HEK293 (cell line): ENCODE data around the gene GCK.

Experiments
- BCL11A ChIP-seq: fragments of 450-650 bp; formaldehyde crosslinking; IDR thresholded peaks from 2 replicates; pipeline ENCODE4 v1.5.1; 2016; ENCODE audit warnings: low read depth, missing biosample characterization, missing genetic modification characterization
- SETDB1 ChIP-seq: IDR thresholded peaks from one replicate; pipeline ENCODE4 v1.6.1; 2017; ENCODE audit warnings: mild to moderate bottlenecking, low read length, moderate library complexity, mixed read lengths; ENCODE audit not compliant: insufficient read length
- ZNF10 ChIP-seq: fragments of 450-650 bp; formaldehyde crosslinking; IDR thresholded peaks from 2 replicates; pipeline ENCODE4 v1.5.1; 2017; ENCODE audit warnings: missing biosample characterization, missing genetic modification characterization
- ZNF2 ChIP-seq: fragments of 450-650 bp; formaldehyde crosslinking; IDR thresholded peaks from 2 replicates; pipeline ENCODE4 v1.5.1; 2016; ENCODE audit warnings: missing biosample characterization, missing genetic modification characterization
- ZNF248 ChIP-seq: fragments of 450-650 bp; formaldehyde crosslinking; IDR thresholded peaks from 2 replicates; pipeline ENCODE4 v1.5.1; 2017; ENCODE audit warnings: missing biosample characterization, missing genetic modification characterization
- ZNF510 ChIP-seq: fragments of 450-650 bp; formaldehyde crosslinking; IDR thresholded peaks from 2 replicates; pipeline ENCODE4 v1.5.1; 2018; ENCODE audit warnings: mild to moderate bottlenecking, missing genetic modification characterization, missing biosample characterization; ENCODE audit not compliant: insufficient replicate concordance
- ZNF654 ChIP-seq: fragments of 450-650 bp; formaldehyde crosslinking; IDR thresholded peaks from 2 replicates; pipeline ENCODE4 v1.5.1; 2016; ENCODE audit warnings: low read depth, missing biosample characterization, missing genetic modification characterization
- TF ChIP-seq, protein P1 (sequence below): fragments of 450-650 bp; formaldehyde crosslinking; IDR thresholded peaks from 2 replicates; pipeline ENCODE4 v1.5.1; 2016; ENCODE audit warnings: missing biosample characterization, missing genetic modification characterization

DNA sequence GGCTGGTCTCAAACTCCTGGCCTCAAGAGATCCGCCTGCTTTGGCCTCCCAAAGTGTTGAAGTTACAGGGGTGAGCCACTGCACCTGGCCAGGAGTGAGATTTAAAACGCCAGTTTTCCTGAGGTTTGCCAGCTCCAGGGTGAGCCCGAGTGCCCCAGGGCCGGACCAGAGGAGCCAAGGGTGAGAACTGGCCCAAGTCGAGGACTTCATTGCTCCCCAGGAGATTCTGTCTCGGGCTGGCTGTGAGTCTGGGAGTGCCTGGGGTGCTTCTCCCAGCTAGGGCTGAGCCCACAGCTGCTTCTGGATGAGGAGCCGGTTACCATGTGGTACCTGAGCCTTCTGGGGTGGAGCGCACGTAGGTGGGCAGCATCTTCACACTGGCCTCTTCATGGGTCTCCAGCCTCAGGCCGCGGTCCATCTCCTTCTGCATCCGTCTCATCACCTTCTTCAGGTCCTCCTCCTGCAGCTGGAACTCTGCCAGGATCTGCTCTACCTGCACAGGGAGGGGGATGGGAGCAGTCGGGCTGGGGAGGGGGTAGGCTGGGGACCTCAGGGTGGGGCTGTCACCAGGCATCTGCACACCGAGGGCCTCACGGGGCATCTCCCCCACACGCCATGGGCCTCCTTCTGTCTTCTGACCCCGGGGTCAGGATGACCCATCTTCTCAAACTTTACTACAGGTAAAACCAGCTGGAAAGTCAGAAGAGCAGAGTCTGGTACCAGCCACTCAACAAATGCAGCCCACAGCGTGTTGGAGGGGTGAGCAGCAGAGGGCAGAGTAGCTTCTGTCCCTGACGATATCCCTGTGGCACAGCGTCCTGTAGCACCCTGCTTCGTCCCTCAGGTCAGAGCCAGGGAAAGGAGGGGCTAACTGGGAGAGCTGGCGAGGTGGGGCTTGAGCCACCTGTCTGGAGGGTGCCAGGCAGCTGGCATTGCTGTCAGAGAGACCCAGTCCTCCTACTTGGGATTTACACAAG, 36.0 kb downstream of the GCK start:
- no peak for TF ChIP-seq SETDB1
- no peak for TF ChIP-seq ZNF2 (tag by site-specific recombination)
- TF ChIP-seq ZNF10 (tag by site-specific recombination): no peak
- no peak for TF ChIP-seq BCL11A (tag by site-specific recombination)
- TF ChIP-seq, protein P1, sequence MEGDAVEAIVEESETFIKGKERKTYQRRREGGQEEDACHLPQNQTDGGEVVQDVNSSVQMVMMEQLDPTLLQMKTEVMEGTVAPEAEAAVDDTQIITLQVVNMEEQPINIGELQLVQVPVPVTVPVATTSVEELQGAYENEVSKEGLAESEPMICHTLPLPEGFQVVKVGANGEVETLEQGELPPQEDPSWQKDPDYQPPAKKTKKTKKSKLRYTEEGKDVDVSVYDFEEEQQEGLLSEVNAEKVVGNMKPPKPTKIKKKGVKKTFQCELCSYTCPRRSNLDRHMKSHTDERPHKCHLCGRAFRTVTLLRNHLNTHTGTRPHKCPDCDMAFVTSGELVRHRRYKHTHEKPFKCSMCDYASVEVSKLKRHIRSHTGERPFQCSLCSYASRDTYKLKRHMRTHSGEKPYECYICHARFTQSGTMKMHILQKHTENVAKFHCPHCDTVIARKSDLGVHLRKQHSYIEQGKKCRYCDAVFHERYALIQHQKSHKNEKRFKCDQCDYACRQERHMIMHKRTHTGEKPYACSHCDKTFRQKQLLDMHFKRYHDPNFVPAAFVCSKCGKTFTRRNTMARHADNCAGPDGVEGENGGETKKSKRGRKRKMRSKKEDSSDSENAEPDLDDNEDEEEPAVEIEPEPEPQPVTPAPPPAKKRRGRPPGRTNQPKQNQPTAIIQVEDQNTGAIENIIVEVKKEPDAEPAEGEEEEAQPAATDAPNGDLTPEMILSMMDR (tag by site-specific recombination): no peak
- TF ChIP-seq ZNF654: no peak
- TF ChIP-seq ZNF510: no peak
- no peak for TF ChIP-seq ZNF248 (tag by site-specific recombination)
